HG02884 (cell line): Measurements from ENCODE around the gene CACNA2D1.
"Not testable (repeated sequence)": the region's sequence is repeated elsewhere in the genome, so short reads cannot be mapped to it uniquely, and the experiment has no call there.

Experiments used
- ATAC-seq: cut with Tn5 transposase; IDR thresholded peaks from one replicate; pipeline ENCODE4 v1.9.1; 2021; ENCODE audit warnings: mild to moderate bottlenecking, moderate library complexity; ENCODE audit not compliant: unreplicated experiment

CACNA2D1 gene

GRCh38 chr7:82053453-82054032 is 390.0 kb downstream of the CACNA2D1 start:
- no peak for ATAC-seq

GRCh38 chr7:82051601-82052000 is 392.0 kb downstream of the CACNA2D1 start:
- no peak for ATAC-seq

- ATAC-seq, result no peak
Observed at GRCh38 chr7:82050792-82051191, 392.8 kb downstream of the CACNA2D1 start.

DNA sequence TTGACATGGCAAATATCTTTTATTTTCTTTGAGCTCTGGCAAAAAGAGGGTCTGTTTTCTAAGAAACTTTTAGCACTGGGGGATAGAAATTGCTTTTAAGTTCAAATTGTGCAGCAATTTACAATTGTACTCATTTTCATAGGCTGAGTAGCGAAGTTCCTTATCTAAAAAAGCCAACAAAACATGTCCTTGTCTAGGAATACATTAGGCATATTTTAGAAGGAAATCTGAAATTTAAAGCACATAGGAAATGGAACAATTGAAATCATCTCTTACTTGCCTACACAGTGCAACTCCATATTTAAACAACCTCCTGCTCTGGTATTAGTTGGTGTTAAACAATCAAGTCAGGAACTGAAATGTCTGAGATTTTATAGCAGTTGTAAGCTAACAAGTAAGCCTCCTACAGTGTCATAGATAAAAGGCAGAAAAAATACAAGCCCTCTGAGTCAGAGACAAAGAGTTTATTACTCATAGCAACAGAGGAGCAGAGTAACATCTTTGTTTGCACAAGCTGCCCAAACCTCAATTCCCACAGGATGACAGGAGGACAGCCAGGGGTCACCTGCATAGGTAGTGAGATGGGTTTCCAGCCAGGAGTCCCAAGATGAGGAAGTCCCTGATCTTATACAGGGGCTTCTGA is 393.6 kb downstream of the CACNA2D1 start:
- ATAC-seq, result no peak

GRCh38 chr7:82049442-82049841 is 394.1 kb downstream of the CACNA2D1 start:
- no peak for ATAC-seq

DNA sequence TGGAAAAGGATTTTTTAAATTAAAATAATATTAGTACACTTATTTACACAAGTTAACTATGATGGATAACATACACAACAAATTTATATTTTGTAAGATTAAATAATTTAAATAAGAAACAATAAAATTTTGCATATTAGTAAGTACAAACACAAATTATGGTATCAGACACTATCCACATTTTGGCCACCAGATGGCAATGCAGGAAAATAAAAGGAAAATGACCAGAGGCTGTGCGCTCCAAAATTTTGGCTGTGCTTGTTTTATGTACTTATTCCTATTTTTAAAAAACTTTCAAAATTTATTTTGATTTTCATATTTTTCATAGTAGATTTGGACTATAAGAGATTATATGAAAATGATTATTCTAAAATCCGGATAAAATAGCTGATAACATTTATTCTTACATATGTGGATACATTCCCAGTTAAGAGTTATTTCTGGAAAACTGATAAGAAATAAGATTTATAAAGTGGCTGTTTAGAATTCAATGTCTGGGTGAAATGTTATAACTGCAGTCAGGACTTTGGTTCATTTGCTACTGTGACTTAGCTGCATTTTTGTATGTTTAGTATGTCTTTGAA is 399.0 kb downstream of the CACNA2D1 start:
- ATAC-seq, result peak; percentile 69

- ATAC-seq, result no peak
Observed at GRCh38 chr7:82039621-82040020, 404.0 kb downstream of the CACNA2D1 start.

DNA sequence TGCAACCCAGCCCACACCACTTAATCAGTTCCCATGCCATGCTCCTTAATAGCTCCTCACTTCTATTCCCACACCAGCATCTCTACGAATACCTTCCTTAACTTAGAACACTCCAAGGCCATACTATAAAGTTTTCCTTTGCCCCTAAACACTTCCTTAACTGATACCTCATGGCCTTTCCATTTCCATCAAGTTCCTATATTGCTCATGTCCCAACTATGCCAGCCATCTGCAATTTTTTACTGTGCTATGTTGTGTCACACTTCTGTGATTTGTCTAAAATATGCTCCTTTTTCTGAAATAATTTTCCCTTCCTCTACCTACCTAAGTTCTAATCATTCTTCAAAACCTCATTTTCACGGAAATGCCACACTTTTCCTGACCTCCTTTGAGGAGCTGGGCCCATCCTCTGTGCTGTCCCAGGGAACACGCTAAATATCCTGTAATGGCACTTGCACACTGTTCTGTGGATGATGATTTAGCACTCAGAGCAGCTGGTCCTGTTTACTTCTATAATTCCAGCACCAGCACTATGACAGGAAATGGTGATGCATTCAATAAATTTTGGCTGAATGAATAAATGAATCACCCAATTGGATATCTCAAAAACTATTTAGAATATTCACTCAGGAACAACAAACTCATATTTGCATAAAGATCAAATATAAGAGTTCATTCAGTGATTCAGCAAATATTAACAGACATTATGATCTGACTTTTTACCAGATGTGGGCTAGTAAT is 407.3 kb downstream of the CACNA2D1 start:
- ATAC-seq, result no peak

- no peak for ATAC-seq
Observed at GRCh38 chr7:82035456-82035855, 408.1 kb downstream of the CACNA2D1 start.

DNA sequence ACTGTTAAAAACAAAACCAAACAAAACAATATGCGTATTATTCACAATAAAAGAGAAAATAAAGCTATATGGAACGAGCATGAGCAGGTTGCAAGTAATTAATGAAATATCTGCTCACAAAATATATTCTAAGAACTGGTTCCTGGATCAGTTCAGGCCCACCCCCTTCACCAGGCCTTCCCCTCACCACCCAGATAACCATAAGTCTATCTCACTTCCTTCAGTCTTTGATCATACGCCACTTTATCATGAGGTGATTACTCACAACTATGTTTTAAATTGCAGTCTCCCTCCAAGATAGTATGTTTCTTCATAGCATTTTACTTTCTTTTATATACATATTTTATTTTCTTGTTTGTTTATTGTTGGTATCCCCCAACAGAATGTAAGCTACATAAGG is 410.7 kb downstream of the CACNA2D1 start:
- no peak for ATAC-seq

- ATAC-seq, result no peak
Observed at GRCh38 chr7:82029236-82029913, 414.2 kb downstream of the CACNA2D1 start.

GRCh38 chr7:82028097-82028496 is 415.5 kb downstream of the CACNA2D1 start:
- no peak for ATAC-seq

- ATAC-seq, result no peak
Observed at GRCh38 chr7:82021713-82022112, 421.9 kb downstream of the CACNA2D1 start.

DNA sequence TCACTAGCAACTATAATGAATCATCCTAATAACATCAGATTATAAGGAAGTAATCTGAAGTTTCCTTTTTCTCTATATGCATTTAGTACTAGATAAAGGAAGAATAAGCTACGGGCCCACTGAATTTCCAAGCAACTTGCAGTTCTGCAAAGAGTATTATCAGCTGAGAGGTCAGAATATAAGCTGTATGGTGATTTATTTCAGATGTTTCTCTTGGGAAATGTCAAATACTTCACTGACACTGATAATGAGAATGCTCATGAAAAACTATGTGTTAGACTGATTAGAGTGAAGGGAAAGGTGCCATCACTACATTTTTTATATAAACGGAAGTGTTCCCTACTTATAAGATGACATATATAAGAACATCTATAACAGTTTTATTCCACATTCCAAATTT is 422.5 kb downstream of the CACNA2D1 start:
- ATAC-seq, result no peak

GRCh38 chr7:82019551-82020475 is 423.8 kb downstream of the CACNA2D1 start:
- no peak for ATAC-seq

GRCh38 chr7:82018226-82018625 is 425.4 kb downstream of the CACNA2D1 start:
- ATAC-seq, result no peak

GRCh38 chr7:82017334-82017943 is 426.1 kb downstream of the CACNA2D1 start:
- ATAC-seq, result no peak

- no peak for ATAC-seq
Observed at GRCh38 chr7:82015751-82016150, 427.8 kb downstream of the CACNA2D1 start.

DNA sequence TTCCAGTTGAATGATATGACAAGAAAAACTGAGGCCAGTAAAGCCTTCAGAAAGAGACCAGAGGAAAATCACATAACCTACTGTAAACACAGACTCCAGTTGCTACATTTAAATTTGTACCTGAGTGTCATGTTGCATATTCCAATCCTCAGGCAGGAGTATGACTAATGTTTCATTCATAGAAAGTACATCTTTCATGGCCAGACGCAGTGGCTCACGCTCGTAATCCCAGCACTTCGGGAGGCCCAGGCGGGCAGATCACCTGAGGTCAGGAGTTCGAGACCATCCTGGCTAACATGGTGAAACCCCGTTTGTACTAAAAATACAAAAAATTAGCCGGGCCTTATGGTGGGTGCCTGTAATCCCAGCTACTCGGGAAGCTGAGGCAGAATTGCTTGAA is 429.0 kb downstream of the CACNA2D1 start:
- ATAC-seq, result not testable (repeated sequence)

GRCh38 chr7:82012453-82012852 is 431.1 kb downstream of the CACNA2D1 start:
- no peak for ATAC-seq
